ENCODE results near the gene IDH1. TPM values are rescaled to one million over a fixed set of nuclear protein-coding genes. Genes with fewer than 3 reads are reported as not detected.

The IDH1 gene
- total RNA-seq, 1 experiment from 2014 or later: 73.6 TPM

DNA sequence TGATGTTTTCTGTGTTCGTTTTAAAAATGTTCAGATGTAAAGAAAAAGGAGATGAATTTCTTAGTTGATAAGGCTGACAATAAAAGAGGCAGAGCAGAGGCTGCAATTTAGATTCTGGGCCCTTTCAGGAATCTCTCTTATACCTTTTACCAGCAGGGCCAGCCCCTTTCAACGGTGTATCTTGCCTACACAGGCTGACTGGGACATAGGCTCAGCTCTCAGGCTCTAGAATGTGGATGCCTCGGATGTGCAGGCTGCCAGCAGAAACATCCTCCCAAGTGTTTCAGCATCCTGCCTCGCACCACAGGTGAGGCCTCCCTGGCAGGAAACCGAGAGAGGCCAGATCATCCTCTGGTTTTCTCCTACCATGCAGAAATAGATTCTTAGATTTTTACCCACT is 68.4 kb downstream of the IDH1 start:
- intact Hi-C loops (cut with micrococcal nuclease): no loop called here

More for the DNA sequence above, 68.4 kb downstream of the IDH1 start:
- Histone ChIP-seq H3K27me3 (ENCODE audit: low read length) (0 out of 2 replicates have a peak, but pooled peaks cover 9% of the 10 kb centered on the region), H4K20me1 (ENCODE audit: low read length) (no peaks in the 10 kb centered on the region), H3K79me2 (ENCODE audit: low read length) (no peaks in the 10 kb centered on the region), H3K27ac (ENCODE audit: low read length) (no peak overlapping the region), H3K4me2 (ENCODE audit: low read length) (no peak overlapping the region), H3K36me3 (ENCODE audit: low read depth, low read length) (no peaks in the 10 kb centered on the region), H2AFZ (ENCODE audit: low read length) (no peak overlapping the region), H3K9me3 (ENCODE audit: low read length) (no peaks in the 10 kb centered on the region), H3F3A (ENCODE audit: low read length, unreplicated experiment) (no peaks in the 10 kb centered on the region), H3K9ac (ENCODE audit: low read length) (no peak overlapping the region), H3K4me1 (ENCODE audit: insufficient read depth, low read length) (no peaks in the 10 kb centered on the region; the same call in 1 of the 2 replicates), H3K9me2 (replicated peaks; ENCODE audit: low read length) (no peaks in the 10 kb centered on the region), H3K4me3 (ENCODE audit: low read length) (no peak overlapping the region)
- ATAC-seq (no peak), DNase-seq (no peak)
- POLR2A ChIA-PET (ENCODE audit: unreplicated experiment): no interaction called here
- no TSS peak for BruUV-seq (replicated peaks)
- CTCF ChIA-PET: no interaction called here
- no peak for TF ChIP-seq EZH2phosphoT487 (IDR thresholded peaks at IDR 0.05; ENCODE audit: borderline replicate concordance, low read length)
- TF ChIP-seq, protein P1, sequence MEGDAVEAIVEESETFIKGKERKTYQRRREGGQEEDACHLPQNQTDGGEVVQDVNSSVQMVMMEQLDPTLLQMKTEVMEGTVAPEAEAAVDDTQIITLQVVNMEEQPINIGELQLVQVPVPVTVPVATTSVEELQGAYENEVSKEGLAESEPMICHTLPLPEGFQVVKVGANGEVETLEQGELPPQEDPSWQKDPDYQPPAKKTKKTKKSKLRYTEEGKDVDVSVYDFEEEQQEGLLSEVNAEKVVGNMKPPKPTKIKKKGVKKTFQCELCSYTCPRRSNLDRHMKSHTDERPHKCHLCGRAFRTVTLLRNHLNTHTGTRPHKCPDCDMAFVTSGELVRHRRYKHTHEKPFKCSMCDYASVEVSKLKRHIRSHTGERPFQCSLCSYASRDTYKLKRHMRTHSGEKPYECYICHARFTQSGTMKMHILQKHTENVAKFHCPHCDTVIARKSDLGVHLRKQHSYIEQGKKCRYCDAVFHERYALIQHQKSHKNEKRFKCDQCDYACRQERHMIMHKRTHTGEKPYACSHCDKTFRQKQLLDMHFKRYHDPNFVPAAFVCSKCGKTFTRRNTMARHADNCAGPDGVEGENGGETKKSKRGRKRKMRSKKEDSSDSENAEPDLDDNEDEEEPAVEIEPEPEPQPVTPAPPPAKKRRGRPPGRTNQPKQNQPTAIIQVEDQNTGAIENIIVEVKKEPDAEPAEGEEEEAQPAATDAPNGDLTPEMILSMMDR (conservative IDR thresholded peaks at IDR 0.05; ENCODE audit: low read depth, low read length): no peak
- TF ChIP-seq EZH2 (IDR thresholded peaks at IDR 0.05; ENCODE audit: low read length, unreplicated experiment): no peak

Other genes starting within 250 kb of the IDH1 start
- gene PLEKHM3, start 229.5 kb downstream of the IDH1 start, total RNA-seq (2014; rRNA removed): 5.9 and 7.9 TPM in 2 replicates
- gene CRYGD, start 130.5 kb downstream of the IDH1 start, total RNA-seq (2014; rRNA removed): not detected in 2 replicates
- not detected in 2 replicates for gene CRYGC, start 125.2 kb downstream of the IDH1 start, total RNA-seq (2014; rRNA removed)
- not detected in 2 replicates for gene CRYGB, start 108.9 kb downstream of the IDH1 start, total RNA-seq (2014; rRNA removed)
- gene CRYGA, start 91.5 kb downstream of the IDH1 start, total RNA-seq (2014; rRNA removed): not detected in 2 replicates
- gene C2orf80, start 65.0 kb downstream of the IDH1 start, total RNA-seq (2014; rRNA removed): not detected in 2 replicates
- 18.8 and 19.4 TPM in 2 replicates for gene PIKFYVE, start 11.2 kb upstream of the IDH1 start, total RNA-seq (2014; rRNA removed)
- gene PTH2R, start 151.7 kb upstream of the IDH1 start, total RNA-seq (2014; rRNA removed): not detected in 2 replicates